ENCODE results near the gene ENC1.

DNA sequence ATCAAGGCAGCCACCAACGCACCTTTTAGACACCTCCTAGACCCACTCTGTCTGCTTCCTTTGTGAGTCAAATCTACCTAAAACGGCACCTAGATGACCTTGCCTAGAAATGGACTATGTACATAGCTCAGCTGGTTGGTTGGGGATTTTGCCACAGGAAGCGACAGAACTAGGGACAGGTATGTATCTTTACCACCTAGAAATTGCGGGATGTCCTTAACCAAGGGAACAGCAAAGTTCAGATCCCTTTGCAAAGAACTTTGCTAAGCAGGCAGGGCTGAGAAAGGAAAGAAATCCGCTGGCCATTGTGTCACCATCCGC lies 2.0 kb upstream of the ENC1 start:
- TF ChIP-seq, protein P1, sequence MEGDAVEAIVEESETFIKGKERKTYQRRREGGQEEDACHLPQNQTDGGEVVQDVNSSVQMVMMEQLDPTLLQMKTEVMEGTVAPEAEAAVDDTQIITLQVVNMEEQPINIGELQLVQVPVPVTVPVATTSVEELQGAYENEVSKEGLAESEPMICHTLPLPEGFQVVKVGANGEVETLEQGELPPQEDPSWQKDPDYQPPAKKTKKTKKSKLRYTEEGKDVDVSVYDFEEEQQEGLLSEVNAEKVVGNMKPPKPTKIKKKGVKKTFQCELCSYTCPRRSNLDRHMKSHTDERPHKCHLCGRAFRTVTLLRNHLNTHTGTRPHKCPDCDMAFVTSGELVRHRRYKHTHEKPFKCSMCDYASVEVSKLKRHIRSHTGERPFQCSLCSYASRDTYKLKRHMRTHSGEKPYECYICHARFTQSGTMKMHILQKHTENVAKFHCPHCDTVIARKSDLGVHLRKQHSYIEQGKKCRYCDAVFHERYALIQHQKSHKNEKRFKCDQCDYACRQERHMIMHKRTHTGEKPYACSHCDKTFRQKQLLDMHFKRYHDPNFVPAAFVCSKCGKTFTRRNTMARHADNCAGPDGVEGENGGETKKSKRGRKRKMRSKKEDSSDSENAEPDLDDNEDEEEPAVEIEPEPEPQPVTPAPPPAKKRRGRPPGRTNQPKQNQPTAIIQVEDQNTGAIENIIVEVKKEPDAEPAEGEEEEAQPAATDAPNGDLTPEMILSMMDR (conservative IDR thresholded peaks at IDR 0.05; ENCODE audit: low read length), result no peak
- TF ChIP-seq EZH2phosphoT487 (IDR thresholded peaks at IDR 0.05; ENCODE audit: borderline replicate concordance, low read depth, low read length), result no peak
